HG03442 (cell line): Measurements from ENCODE around the gene DPM3.
"Not testable (repeated sequence)": the region's sequence is repeated elsewhere in the genome, so short reads cannot be mapped to it uniquely, and the experiment has no call there.

ENCODE experiments used
- ATAC-seq: cut with Tn5 transposase; IDR thresholded peaks from one replicate; pipeline ENCODE4 v1.9.1; 2021; ENCODE audit warnings: mild to moderate bottlenecking, moderate library complexity; ENCODE audit not compliant: unreplicated experiment

The DPM3 gene

GRCh38 chr1:155162631-155163030 is 22.3 kb upstream of the DPM3 start:
- not testable (repeated sequence) for ATAC-seq

- no peak for ATAC-seq
These were observed 19.8 kb upstream of the DPM3 start for GRCh38 chr1:155160128-155160527.

DNA sequence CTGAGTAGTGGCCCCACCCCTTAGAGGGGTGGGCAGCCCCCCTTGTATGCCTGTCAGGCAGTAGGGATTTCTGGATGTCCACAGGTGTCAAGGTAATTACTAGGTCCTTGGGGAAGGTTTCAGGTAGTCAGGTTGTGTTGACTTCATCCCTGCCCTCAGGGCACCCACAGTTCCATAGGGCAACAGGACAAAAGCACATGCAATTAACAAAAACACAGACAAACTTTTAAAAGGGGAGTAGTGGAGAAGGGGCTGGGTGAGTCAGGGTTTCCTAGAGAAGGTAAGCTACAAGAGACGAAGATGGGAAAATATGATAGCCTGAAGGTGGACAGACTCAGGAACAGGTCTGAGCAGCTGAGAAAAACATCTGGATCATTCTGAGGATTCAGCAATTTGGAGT is 18.7 kb upstream of the DPM3 start:
- ATAC-seq = no peak

DNA sequence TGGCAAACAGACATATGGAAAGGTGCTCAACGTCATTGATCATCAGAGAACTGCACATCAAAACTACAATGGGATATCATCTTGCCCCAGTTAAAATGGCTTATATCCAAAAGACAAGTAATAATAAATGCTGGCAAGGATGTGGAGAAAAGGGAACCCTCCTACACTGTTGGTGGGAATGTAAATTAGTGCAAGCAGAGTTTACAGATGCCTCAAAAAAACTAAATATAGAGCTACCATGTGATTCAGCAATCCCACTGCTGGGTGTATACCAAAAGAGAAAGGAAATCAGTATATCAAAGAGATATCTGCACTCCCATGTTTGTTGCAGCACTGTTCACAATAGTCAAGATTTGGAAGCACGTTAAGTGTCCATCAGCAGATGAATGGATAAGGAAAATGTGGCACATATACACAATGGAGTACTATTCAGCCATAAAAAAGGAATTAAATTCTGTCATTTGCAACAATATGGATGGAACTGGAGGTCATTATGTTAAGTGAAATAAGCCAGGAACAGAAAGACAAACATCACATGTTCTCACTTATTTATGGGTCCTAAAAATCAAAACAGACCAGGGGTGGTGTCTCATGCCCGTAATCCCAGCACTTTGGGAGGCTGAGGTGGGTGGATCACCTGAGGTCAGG is 15.8 kb upstream of the DPM3 start:
- ATAC-seq = not testable (repeated sequence)

- ATAC-seq = no peak
These were observed 5.2 kb upstream of the DPM3 start for GRCh38 chr1:155145491-155145890.

DNA sequence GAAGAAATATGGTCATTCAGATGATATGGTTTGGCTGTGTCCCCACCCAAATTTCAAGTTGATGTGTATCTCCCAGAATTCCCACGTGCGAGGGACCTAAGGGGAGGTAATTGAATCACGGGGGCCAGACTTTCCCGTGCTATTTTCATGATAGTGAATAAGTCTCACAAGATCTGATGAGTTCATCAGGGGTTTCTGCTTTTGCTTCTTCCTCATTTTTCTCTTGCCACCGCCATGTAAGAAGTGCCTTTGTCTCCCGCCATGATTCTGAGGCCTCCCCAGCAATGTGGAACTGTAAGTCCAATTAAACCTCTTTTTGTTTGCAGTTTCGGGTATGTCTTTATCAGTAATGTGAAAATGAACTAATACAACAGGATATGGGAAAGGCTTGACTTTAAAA is 1.4 kb upstream of the DPM3 start:
- ATAC-seq = no peak

- ATAC-seq = no peak
These were observed 261 bp upstream of the DPM3 start for GRCh38 chr1:155140630-155140953.

- no peak for ATAC-seq
These were observed 3.0 kb downstream of the DPM3 start for GRCh38 chr1:155137154-155137949.

DNA sequence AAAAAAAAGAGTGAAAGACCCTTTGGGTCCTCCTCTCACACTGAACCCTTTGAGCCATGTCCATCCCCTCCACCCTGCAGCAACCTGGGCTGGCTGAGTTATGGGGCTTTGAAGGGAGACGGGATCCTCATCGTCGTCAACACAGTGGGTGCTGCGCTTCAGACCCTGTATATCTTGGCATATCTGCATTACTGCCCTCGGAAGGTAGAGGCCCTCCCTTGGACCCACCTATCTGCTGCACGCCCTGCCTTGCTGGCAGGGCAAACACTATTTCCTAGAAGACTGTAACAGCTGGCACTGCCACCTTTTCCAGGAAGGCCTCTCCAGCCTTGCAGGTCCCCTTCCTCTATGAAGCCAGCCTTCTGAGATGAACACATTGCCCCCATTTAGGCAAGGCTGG is 3.6 kb downstream of the DPM3 start:
- ATAC-seq = no peak

GRCh38 chr1:155135415-155136028 is 4.8 kb downstream of the DPM3 start, which contains the start of gene SLC50A1:
Gene SLC50A1, plus strand, starts transcription at chr1:155135852. Its CDS starts 60 bp downstream, at chr1:155135912.
- peak; percentile 67 for ATAC-seq

GRCh38 chr1:155134880-155135414 is 5.4 kb downstream of the DPM3 start:
- no peak for ATAC-seq

- ATAC-seq = no peak
These were observed 6.0 kb downstream of the DPM3 start for GRCh38 chr1:155134322-155134721.

GRCh38 chr1:155133799-155134281 is 6.5 kb downstream of the DPM3 start:
- ATAC-seq = no peak

DNA sequence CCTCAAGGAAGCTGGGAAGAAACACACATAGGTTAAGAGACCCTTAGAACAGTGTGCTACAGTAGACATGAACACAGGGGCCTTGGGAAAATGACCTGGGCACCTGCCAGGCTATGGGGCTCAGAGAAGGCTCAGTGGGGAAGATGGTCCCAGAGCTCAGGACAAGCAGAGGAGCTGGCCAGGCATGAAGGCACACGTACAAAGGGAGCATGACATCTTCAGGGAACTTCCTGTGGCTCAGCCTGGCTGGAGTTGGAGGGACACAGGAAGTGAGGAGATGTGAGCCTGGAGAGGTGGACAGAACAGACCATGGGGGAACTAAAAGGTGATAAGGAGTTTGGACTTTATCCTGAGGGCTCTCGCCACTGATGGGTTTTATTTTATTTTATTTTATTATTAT is 8.5 kb downstream of the DPM3 start:
- ATAC-seq = no peak

- no peak for ATAC-seq
These were observed 9.0 kb downstream of the DPM3 start for GRCh38 chr1:155131285-155131684.

- ATAC-seq = no peak
These were observed 9.9 kb downstream of the DPM3 start for GRCh38 chr1:155130272-155131006.

GRCh38 chr1:155128755-155129473 is 11.4 kb downstream of the DPM3 start:
- no peak for ATAC-seq

GRCh38 chr1:155127967-155128754 is 12.2 kb downstream of the DPM3 start:
- no peak for ATAC-seq

GRCh38 chr1:155127105-155127966 is 13.0 kb downstream of the DPM3 start, which contains the start of gene EFNA1:
Gene EFNA1, plus strand, starts transcription at chr1:155127876. Its CDS starts 102 bp downstream, at chr1:155127978.
- ATAC-seq = no peak
